ENCODE data around the gene ZC4H2. TPM values are rescaled to one million over a fixed set of nuclear protein-coding genes. Genes with fewer than 3 reads are reported as not detected.
"Not testable (repeated sequence)": the region's sequence is repeated elsewhere in the genome, so short reads cannot be mapped to it uniquely, and the experiment has no call there.

The ZC4H2 gene
- total and polyA plus RNA-seq, 2 of the 13 experiments (the other 11 are each of a cell fraction or from before 2014, with no cell fraction given) = 6.1 to 12.8 TPM

DNA sequence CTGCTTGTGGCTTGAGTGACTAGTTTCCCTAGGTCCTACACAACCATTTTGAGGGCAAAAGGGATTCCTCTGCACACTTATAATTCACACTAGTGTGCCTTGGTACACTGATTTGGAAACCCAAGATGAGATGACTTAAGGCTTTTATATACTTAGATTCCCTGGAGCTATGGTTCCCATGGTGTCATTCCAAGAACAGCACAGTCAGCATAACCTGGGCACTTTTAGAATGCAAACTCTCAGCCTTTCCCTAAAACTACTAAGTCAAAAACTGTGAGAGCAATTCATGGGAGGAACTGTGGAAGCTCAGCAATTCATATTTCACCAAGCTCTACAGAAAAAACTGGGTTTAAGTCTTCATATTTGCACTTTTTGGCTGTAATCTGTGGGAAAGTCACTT, 38.0 kb upstream of the ZC4H2 start:
- intact Hi-C loops (cut with micrococcal nuclease; ENCODE audit: unreplicated experiment) = no loop called here
- DNase-seq (ENCODE audit: low spot score) (no peak), FAIRE-seq (no peak), ATAC-seq (no peak)
- Histone ChIP-seq H3K36me3 (replicated peaks in 1 of 2; ENCODE audit: control insufficient read depth in 1 of 2, insufficient read depth in 2 of 2, low read length in 2 of 2) (no peaks in the 10 kb centered on the region), H3K9ac (ENCODE audit: insufficient read depth, low read depth, low read length) (no peak overlapping the region), H3K9me3 (ENCODE audit: low read length) (no peaks in the 10 kb centered on the region), H3K4me2 (ENCODE audit: low read depth, low read length) (no peak overlapping the region), H3K27me3 (ENCODE audit: control insufficient read depth in 1 of 2, insufficient read depth in 2 of 2, low read length in 2 of 2) (no peaks in the 10 kb centered on the region), H3K4me1 (ENCODE audit: insufficient read depth, low read length) (peaks cover 20% of the 10 kb centered on the region), H3K4me3 (replicated peaks in 1 of 3; ENCODE audit: insufficient read depth in 1 of 3, low read depth in 2 of 3, low read length in 3 of 3) (no peak overlapping the region), H3K79me2 (ENCODE audit: insufficient read depth, low read length) (no peaks in the 10 kb centered on the region), H3K27ac (ENCODE audit: extremely low read length, insufficient read depth, low read length) (no peak overlapping the region), H4K20me1 (ENCODE audit: insufficient read depth, low read length) (no peaks in the 10 kb centered on the region), H2AFZ (ENCODE audit: low read length) (no peak overlapping the region)
- in situ Hi-C loops (cut with HindIII; ENCODE audit: extremely low pct_ligation_motif_present, low pct_unique_long_range_greater_than_20kb) = no loop called here
- BruUV-seq (replicated peaks) = no TSS peak
- ChIA-PET CTCF (ENCODE audit: low intra/inter-chr PET ratio, low total read pairs) (no interaction called here), POLR2A (no interaction called here)
- TF ChIP-seq MAFF (IDR thresholded peaks at IDR 0.05; ENCODE audit: low read depth, low read length) (peak; percentile 84), ZNF598 (CRISPR knock-in tag; IDR thresholded peaks at IDR 0.05; ENCODE audit: borderline replicate concordance) (no peak), ARHGAP35 (CRISPR knock-in tag; IDR thresholded peaks at IDR 0.05; ENCODE audit: borderline replicate concordance) (no peak), MAFK (conservative IDR thresholded peaks at IDR 0.05 in 1 of 2, IDR thresholded peaks at IDR 0.05 in 1 of 2; ENCODE audit: low read length in 2 of 2) (peak; percentile 63 to 84), ZSCAN30 (CRISPR knock-in tag; IDR thresholded peaks at IDR 0.05) (no peak), CEBPB (IDR thresholded peaks at IDR 0.05; ENCODE audit: borderline replicate concordance, low read depth, low read length) (no peak)

DNA sequence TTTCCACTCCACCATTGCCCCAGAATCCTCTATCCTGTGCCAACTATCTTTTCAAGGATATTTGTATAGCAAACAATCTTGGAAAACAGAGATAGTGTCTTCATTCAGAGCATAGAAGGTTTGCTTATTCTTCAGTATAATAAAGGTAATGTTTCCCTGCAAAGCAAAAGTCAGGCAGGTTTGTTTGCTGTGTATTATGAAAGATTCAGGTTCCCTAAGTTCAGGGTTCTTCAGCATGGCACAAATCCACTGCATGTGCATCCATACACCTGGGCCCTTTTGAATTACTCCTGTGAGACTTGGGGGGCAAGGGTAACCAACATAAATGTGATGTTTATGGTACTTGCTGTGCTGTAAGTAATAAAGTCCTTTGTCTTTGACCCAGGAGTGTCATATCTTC, 33.2 kb upstream of the ZC4H2 start:
- peak; percentile 45; the same call in 2 of the 3 replicates for ATAC-seq
- H3K4me2 ChIP-seq (ENCODE audit: low read depth, low read length) = peak overlapping the region; percentile 12; the same call in 1 of the 2 replicates
- no peaks in the 10 kb centered on the region for H4K20me1 ChIP-seq (ENCODE audit: insufficient read depth, low read length)
- no peak overlapping the region for H3K9ac ChIP-seq (ENCODE audit: insufficient read depth, low read depth, low read length)
- no peak overlapping the region for H3K4me3 ChIP-seq (replicated peaks in 1 of 3; ENCODE audit: insufficient read depth in 1 of 3, low read depth in 2 of 3, low read length in 3 of 3)
- DNase-seq (ENCODE audit: low spot score) = no peak
- POLR2A ChIA-PET = no interaction called here
- intact Hi-C loops (cut with micrococcal nuclease; ENCODE audit: unreplicated experiment) = no loop called here
- no peak overlapping the region for H3K27ac ChIP-seq (ENCODE audit: extremely low read length, insufficient read depth, low read length)
- BruUV-seq (replicated peaks) = no TSS peak
- no peak for TF ChIP-seq CAMTA2 (CRISPR knock-in tag; IDR thresholded peaks at IDR 0.05; ENCODE audit: borderline replicate concordance)
- no peak for TF ChIP-seq CEBPG (CRISPR knock-in tag; IDR thresholded peaks at IDR 0.05)
- no peak for TF ChIP-seq NFE2L1 (CRISPR knock-in tag; IDR thresholded peaks at IDR 0.05; ENCODE audit: borderline replicate concordance)
- TF ChIP-seq PAWR (CRISPR knock-in tag; IDR thresholded peaks at IDR 0.05; ENCODE audit: borderline replicate concordance) = no peak
- no peak for TF ChIP-seq ZMAT3 (CRISPR knock-in tag; conservative IDR thresholded peaks at IDR 0.05)
- TF ChIP-seq MXD4 (CRISPR knock-in tag; IDR thresholded peaks at IDR 0.05) = no peak
- no peak for TF ChIP-seq TBL1XR1 (IDR thresholded peaks at IDR 0.05; ENCODE audit: borderline replicate concordance, low read length, partially characterized antibody)
- no peak for FAIRE-seq
- H3K36me3 ChIP-seq (replicated peaks in 1 of 2; ENCODE audit: control insufficient read depth in 1 of 2, insufficient read depth in 2 of 2, low read length in 2 of 2) = no peaks in the 10 kb centered on the region
- CTCF ChIA-PET (ENCODE audit: low intra/inter-chr PET ratio, low total read pairs) = no interaction called here
- H3K9me3 ChIP-seq (ENCODE audit: low read length) = no peaks in the 10 kb centered on the region
- H2AFZ ChIP-seq (ENCODE audit: low read length) = no peak overlapping the region
- no peaks in the 10 kb centered on the region for H3K79me2 ChIP-seq (ENCODE audit: insufficient read depth, low read length)
- H3K27me3 ChIP-seq (ENCODE audit: control insufficient read depth in 1 of 2, insufficient read depth in 2 of 2, low read length in 2 of 2) = no peaks in the 10 kb centered on the region
- in situ Hi-C loops (cut with HindIII; ENCODE audit: extremely low pct_ligation_motif_present, low pct_unique_long_range_greater_than_20kb) = no loop called here
- H3K4me1 ChIP-seq (ENCODE audit: insufficient read depth, low read length) = peaks cover 11% of the 10 kb centered on the region; the same call in 1 of the 2 replicates

DNA sequence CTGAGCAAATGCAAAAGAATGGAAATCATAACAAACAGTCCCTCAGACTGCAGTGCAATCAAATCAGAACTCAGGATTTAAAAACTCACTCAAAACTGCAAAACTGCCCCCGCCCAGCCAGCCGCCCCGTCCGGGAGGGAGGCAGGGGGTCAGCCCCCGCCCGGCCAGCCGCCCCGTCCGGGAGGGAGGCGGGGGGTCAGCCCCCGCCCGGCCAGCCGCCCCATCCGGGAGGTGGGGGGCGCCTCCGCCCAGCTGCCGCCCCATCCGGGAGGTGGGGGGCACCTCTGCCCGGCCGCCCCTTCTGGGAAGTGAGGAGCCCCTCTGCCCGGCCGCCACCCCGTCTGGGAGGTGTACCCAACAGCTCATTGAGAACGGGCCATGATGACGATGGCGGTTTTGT, 26.0 kb upstream of the ZC4H2 start:
- H3K4me2 ChIP-seq (ENCODE audit: low read depth, low read length); FAIRE-seq; H3K27me3 ChIP-seq (ENCODE audit: control insufficient read depth in 1 of 2, insufficient read depth in 2 of 2, low read length in 2 of 2); ATAC-seq; H3K9ac ChIP-seq (ENCODE audit: insufficient read depth, low read depth, low read length); H3K4me3 ChIP-seq (replicated peaks in 1 of 3; ENCODE audit: insufficient read depth in 1 of 3, low read depth in 2 of 3, low read length in 3 of 3); H3K27ac ChIP-seq (ENCODE audit: extremely low read length, insufficient read depth, low read length); H4K20me1 ChIP-seq (ENCODE audit: insufficient read depth, low read length); intact Hi-C loops (cut with micrococcal nuclease; ENCODE audit: unreplicated experiment); H3K79me2 ChIP-seq (ENCODE audit: insufficient read depth, low read length); POLR2A ChIA-PET; H3K4me1 ChIP-seq (ENCODE audit: insufficient read depth, low read length); CTCF ChIA-PET (ENCODE audit: low intra/inter-chr PET ratio, low total read pairs); H3K36me3 ChIP-seq (replicated peaks in 1 of 2; ENCODE audit: control insufficient read depth in 1 of 2, insufficient read depth in 2 of 2, low read length in 2 of 2); H3K9me3 ChIP-seq (ENCODE audit: low read length); BruUV-seq (replicated peaks); DNase-seq (ENCODE audit: low spot score); in situ Hi-C loops (cut with HindIII; ENCODE audit: extremely low pct_ligation_motif_present, low pct_unique_long_range_greater_than_20kb); H2AFZ ChIP-seq (ENCODE audit: low read length): not testable (repeated sequence)
- WGBS (ENCODE audit: low lambda C conversion rate) = 60% methylated on average over 1 of the region's 26 CpGs
